IPS DF 4.7 (cell line): Measurements from ENCODE around the gene IL15RA.
"Not testable (repeated sequence)": the region's sequence is repeated elsewhere in the genome, so short reads cannot be mapped to it uniquely, and the experiment has no call there.

ENCODE experiments used
- DNase-seq: peaks from one replicate; pipeline ENCODE4 v3.0.0-alpha.2; 2013; ENCODE audit warnings: low spot score; ENCODE audit errors: extremely low read depth

The IL15RA gene

DNA sequence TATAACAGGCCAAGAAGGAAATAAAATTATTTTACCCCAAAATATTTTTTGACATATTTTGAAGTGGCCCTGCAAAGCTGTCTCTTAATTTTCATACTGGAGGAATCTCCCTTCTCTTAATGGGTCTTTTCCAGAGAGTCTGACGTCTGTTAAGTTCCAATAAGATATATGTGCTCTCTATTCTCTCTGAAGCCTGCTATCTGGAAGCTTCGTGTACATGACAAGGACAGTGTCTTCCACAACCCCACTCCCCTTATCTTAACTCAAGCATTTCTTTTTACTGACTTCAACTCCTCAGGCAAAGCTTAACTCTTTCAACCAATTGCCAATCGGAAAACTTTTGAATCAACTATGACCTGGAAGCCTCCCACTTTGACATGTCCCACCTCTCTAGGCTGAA, 29.2 kb upstream of the IL15RA start:
- DNase-seq = no peak

DNA sequence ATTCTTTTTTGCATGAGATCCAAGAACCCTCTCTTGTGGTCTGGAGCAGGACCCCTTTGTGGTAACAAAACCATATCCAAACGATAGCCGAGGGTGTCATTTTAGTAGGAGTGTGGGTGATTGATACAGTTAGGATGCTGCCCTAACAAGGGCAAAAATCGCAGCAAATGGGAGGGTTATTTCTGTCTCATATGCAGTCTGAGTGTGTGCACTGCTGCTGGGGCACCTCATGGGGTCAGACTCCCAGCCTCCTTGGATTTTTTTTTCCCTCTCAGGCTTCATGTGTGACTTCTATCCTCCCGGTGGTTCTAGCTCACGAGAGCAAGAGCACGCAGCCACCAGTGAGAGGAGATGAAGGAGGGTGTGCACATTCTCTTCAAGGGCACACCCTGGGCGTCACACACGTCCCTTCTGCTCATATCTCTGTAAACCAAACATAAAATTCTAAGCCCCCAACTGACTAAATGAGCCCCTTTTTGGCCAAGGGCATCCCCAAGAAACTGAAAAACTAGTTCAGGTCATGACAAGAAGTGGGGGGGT, 28.6 kb upstream of the IL15RA start:
- no peak for DNase-seq

GRCh38 chr10:6005161-6005804, 27.9 kb upstream of the IL15RA start:
- DNase-seq = not testable (repeated sequence)

- no peak for DNase-seq
These were observed 25.6 kb upstream of the IL15RA start for GRCh38 chr10:6002809-6003510.

DNA sequence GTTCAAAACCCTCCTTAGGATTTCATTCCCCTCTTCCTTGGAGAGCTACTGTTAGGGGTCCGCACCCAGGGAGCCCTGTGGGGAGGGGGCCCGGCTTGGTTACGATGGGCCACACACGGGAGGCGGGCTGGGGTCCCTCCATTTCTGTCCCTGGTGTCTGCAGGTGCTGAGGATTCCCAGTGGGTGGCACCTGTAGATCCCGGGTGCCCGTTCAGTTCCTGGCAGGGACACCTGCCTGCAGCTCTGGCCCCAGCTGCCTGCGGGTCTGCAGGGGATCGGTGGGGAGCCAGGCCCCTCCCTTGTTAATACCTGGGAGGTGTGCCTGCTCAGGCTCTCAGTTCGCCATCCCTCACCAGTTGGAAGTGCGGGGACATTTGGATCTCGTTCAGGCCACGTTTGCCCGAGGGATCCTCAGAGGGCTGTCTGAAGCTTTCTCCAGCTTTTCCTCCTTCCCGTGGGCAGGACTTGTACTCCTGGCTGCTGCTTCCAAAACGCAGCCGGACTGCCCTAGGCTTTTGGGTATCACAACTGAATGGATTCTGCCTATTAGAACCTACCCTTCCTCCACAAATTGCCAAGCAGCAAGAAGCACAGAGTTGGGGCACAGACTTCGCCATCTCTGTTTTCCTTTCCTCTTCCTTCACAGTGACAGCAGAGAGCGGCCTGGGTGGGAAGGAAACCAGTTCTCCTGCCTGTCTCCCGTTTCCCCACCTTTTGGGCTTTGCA, 22.3 kb upstream of the IL15RA start:
- DNase-seq = no peak

GRCh38 chr10:5996696-5997095, 19.4 kb upstream of the IL15RA start:
- no peak for DNase-seq

GRCh38 chr10:5992398-5992797, 15.1 kb upstream of the IL15RA start:
- DNase-seq = no peak

GRCh38 chr10:5991708-5992107, 14.4 kb upstream of the IL15RA start:
- no peak for DNase-seq

GRCh38 chr10:5989756-5990155, 12.4 kb upstream of the IL15RA start:
- no peak for DNase-seq

DNA sequence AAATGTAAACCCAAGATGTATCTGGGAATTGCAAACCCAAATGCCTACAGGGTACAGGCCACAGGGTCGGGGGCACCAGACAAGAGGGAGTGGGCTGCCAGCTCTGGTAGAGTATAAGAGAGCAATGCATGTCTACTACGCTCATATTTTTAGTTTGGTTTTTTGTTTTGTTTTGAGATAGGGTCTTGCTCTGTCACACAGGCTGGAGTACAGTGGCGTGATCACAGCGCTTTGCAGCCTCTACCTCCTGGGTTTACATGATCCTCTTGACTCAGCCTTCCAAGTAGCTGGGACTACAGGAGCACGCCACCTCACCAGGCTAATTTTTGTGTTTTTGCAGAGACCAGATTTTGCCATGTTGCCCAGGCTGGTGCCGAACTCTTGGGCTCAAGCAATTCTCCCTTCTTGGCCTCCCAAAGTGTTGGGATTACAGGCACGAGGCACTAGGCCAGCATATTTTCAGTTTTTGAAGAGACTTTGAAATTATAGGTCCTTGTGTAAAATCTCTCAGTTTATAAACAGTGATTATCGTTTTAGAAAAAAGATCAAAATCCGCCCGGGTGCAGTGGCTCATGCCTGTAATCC, 11.1 kb upstream of the IL15RA start:
- DNase-seq = no peak

GRCh38 chr10:5987747-5988146, 10.4 kb upstream of the IL15RA start:
- DNase-seq = no peak

DNA sequence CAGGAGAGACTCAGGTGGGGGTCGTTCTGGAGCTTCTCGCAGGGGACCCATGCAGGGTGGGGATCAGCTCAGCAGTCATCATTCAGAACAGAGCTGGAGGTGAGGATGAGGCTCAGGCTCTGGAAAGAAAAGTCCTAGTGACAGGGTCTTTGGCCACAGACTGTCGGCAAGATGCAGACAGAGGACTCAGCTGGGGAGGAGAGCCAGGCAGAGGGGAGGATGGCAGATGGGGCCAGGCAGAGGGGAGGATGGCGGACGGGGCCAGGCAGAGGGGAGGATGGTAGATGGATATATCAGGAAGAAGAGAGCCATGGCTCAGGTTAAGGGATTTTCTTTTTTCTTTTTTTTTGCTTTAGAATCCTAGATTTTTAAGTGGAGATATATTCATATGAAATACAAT, 7.7 kb upstream of the IL15RA start:
- no peak for DNase-seq

- DNase-seq = no peak
These were observed 6.4 kb upstream of the IL15RA start for GRCh38 chr10:5983774-5984173.

DNA sequence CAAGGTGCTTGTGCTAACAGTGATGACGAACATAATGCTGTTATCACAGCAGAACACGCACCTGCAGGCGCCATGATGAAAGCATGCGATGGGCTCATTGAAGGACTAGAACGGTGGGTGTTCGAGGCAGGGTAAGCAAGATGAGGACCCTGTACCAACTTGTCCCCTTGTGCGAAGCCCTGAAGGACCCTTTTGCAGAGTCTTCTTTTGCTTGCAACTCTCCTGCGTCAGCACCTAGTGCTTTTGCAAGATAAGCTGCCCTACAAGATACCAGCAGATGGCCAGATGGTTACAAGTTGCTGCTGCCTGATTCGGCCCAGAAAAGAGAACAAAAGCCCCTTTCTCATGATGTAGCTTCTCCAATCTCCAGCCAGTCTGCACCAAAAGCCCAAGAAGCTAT, 4.2 kb upstream of the IL15RA start:
- DNase-seq = no peak

DNA sequence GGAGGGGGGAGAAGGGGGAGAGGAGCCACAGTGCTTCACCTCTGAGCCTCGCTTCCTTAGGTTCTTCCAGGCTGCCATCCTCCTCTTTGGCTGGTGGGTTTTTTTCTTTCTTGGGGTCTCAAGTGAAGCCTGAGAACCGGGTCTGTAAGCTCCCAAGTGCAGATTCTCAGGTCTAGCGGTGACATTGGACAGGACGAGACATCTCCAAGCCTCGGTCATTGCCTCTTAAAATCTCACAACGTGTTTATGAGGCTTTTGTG, 817 bp upstream of the IL15RA start:
- DNase-seq = no peak

GRCh38 chr10:5976512-5977470, 552 bp downstream of the IL15RA start:
- no peak for DNase-seq

DNA sequence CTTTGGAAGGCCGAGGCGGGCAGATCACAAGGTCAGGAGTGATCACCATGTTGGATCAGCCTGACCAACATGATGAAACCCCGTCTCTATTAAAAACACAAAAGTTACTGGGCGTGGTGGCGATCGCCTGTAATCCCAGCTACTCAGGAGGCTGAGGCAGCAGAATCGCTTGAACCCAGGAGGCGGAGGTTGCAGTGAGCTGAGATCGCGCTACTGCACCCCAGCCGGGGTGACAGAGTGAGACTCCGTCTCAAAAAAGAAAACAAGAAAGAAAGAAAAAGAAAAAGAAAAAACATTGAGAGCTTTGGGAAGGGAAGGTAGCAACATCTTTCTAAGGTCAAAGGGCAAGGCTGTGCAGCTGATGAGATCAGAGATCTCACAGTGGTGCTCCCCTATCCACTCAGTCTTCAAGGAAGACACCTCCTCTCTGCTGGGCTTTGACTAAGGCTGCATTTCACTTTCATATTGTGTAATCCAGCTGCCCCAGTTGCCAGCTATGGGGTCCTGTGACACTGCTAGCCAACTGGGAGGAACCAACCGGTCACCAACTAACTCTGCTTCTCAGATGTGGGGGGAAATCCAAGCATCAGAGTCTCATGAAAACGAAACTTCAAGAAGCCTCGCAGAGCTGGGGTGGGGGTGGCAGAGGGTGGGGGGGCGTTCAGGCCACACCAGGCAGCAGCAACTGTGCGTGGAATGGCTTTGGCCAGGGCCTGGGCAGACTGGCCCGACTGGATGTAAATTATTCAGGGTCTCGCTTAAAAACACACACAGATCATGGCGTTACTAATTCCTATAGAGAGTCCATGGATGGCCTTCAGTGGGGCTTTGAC, 1.5 kb downstream of the IL15RA start:
- no peak for DNase-seq

- DNase-seq = no peak
These were observed 4.3 kb downstream of the IL15RA start for GRCh38 chr10:5973069-5973468.

GRCh38 chr10:5971886-5972285, 5.5 kb downstream of the IL15RA start:
- no peak for DNase-seq

DNA sequence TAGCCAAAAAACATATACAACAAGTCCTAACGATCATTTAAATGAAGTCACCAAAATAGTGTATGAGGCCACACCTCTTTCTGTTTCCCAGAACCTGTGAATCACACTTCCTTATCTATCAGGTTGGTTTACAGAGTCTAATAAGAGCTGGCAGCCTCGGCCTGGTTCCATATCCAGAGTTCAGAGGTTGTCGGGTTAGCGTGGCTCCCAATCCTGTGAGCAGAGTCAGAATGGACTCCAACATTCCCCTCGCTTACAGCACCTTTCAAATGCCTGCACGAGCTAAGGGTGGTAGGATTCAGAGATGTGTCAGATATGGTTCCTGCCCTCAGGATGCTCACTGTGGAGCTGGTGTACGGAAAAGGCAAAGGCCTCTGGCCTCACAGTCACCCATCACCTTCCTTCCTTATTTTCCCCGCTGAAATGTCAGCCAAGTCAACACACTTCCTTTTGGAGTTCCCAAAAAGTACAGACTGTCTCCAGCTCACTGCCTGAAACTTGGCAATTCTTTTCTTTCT, 6.0 kb downstream of the IL15RA start:
- no peak for DNase-seq
